HG02970 (cell line): ENCODE data around the gene SLC17A9.
"Not testable (repeated sequence)": the region's sequence is repeated elsewhere in the genome, so short reads cannot be mapped to it uniquely, and the experiment has no call there.

Experiments used
- ATAC-seq: cut with Tn5 transposase; IDR thresholded peaks from one replicate; pipeline ENCODE4 v1.9.1; 2021; ENCODE audit warnings: mild to moderate bottlenecking, moderate library complexity, moderate number of reproducible peaks; ENCODE audit not compliant: unreplicated experiment, low FRiP score

SLC17A9 gene

DNA sequence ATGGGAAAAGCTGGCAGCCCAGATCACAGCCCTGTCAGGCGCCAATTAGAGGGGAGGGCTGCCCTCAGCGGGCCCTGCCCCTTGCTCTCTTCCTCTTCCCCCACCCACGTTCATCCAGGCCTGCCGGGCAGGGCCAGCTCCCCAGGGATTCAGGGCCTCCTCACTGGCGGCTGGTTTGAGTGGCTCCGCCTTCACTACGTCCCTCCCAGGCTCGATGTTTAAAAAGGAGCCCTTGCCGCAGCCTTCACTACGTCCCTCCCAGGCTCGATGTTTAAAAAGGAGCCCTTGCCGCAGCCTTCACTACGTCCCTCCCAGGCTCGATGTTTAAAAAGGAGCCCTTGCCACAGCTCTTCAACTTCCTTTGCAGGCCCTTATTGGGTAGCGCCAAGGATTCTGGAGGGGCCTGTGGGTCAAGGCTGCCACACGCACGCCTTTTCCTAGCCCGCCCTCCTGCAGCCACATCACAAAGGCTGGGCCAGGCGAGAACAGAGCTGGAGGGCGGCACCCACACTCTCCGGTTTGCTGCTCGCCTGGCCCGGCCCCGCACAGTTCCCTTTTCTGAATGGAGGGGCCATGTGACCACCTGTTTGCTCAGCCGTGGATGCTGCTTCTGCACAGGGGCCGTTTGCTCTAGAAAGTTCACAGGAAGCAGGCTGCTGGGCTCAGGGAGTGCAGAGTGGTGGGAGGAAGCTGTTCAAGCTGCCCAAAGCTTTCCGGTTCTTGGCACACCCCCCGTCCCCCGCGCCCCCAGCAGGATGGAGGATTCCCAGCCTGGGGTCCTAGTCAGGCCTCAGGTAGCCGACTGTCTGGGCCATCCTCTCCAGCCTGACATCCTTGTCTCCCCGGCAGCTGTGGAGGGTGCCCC, 1.6 kb downstream of the SLC17A9 start:
- peak; percentile 59 for ATAC-seq

DNA sequence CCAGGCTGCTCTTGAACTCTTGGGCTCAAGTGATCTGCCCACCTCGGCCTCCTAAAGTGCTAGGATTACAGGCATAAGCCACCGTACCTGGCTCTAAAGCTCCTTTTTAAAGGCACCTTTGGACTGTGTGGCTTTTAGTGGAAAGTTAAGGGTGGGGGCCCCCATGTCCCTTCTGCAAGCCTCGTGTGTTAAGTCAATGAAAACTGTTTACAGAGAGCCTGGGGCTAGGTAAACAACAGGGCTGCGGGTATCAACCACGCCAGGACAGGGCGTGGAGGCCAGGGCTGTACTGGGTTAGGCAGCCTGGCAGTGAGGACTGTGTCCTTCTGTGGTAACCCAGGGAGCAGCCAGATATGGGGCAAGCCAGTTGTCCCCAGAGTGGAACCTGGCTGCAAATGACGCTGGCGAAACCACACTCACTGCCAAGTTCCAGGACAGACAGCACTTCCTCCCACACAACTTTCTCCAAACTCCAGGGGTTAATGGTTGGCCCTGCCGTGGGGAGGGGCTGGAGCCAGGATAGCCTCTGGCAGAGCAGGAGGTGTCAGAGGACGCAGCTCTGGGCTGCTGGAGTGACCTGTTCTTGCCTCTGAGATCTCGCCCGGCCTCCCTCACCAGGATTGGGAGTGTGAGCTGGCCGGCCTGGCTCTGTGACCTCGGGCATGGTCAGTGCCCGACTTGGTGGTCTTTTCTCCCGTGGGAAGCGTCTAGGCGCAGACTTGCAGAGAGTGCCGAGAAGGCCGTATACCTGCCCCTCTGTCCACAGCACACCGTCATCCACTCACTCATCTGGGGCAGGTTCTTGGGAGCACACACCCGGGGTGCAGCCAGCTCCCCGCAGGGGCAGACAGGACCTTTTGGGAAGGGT, 3.2 kb downstream of the SLC17A9 start:
- no peak for ATAC-seq

DNA sequence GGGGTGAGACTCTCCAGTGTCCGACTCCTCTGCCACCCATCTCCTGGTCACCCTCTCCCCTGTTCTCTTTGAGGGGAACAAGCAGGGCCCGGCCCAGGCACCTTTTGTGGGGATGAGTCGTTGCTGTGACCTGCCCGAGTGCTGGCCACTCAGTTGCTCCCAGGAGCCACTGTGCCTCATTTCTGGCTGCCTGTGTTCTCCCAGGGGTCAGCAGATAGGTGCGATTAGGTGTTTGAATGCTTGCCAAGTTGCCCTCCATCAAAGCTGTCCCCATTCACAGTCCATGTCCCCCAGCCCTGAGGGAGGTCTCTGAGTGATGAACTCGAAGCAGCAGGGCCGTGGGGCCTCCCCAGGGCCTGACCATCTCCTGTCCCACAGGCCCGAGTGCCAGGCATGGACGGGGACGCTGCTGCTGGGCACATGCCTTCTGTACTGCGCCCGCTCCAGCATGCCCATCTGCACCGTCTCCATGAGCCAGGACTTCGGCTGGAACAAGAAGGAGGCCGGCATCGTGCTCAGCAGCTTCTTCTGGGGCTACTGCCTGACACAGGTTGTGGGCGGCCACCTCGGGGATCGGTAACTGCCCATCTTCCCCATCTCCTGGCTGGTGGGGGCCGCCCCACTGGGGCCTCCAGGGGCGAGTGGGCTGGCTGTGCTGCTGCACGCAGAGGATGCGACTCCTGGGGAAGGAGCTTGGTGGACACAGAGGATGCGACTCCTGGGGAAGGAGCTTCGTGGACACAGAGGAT, 4.1 kb downstream of the SLC17A9 start:
- no peak for ATAC-seq

DNA sequence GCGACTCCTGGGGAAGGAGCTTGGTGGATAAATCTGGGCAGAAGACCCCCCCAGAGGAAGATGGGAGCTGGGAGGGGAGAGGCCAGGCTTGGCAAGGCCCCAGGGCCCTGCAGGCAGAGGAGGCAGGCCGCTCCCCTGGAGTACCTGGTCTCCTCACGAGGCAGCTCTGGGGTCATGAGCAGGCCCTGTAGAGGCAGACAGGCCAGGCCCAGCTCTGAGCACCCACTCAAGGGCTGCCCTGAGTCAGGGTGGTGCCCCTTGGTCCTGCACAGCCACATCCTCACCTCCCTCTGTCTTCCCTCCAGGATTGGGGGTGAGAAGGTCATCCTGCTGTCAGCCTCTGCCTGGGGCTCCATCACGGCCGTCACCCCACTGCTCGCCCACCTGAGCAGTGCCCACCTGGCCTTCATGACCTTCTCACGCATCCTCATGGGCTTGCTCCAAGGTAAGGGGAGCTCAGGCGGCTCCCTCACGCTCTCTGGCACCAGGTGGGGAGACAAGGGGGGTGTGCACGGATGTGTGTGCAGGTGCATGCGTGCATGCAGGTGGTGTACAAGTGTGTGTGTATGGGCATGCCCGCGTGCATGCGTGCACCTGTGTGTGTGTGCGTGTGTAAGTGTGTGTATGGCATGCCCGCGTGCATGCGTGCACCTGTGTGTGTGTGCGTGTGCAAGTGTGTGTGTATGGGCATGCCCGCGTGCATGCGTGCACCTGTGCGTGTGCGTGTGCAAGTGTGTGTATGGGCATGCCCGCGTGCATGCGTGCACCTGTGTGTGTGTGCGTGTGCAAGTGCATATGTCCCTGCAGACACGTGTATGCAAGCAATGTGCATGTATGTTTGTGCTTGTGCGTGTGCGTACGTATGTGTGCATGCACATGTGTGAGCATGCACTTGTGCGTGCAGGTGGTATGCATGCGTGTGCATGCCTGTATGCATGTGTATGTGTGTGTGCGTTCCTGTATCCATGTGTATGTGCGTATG, 4.9 kb downstream of the SLC17A9 start:
- ATAC-seq: no peak

DNA sequence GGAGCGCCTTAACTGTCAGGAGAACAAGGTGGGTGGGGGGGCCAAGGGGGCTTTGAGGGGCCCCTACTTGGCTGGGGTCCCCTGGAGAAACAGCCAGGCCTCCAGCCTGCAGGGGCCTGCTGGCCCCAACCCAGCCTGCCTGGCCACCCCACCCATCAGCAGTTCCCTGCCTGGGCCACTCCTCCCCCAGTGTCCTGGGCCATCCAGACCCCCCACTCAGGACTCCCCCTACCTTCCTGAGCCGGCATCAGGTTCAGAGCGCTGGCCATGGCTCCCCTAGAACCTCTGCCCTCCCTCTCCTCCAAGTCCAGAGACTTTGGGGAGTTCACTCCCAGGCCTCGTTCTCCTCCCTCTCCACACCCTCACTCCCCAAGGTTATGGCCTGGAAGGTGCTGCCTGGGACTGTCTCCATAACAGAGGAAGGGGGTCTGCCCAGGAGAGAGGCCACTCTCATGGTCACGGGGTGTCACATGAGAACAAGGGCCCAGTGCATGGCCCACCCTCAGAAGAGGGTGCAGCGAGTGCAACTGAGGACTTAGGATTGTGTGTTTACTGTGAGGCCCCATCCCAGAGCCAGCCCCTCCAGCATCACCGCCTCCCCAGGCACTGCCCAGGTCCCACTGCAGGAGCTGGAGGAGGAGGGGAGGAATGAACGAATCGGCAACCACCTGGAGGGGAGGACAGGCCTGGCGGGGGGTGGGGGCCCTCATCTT, 6.0 kb downstream of the SLC17A9 start:
- ATAC-seq: no peak

DNA sequence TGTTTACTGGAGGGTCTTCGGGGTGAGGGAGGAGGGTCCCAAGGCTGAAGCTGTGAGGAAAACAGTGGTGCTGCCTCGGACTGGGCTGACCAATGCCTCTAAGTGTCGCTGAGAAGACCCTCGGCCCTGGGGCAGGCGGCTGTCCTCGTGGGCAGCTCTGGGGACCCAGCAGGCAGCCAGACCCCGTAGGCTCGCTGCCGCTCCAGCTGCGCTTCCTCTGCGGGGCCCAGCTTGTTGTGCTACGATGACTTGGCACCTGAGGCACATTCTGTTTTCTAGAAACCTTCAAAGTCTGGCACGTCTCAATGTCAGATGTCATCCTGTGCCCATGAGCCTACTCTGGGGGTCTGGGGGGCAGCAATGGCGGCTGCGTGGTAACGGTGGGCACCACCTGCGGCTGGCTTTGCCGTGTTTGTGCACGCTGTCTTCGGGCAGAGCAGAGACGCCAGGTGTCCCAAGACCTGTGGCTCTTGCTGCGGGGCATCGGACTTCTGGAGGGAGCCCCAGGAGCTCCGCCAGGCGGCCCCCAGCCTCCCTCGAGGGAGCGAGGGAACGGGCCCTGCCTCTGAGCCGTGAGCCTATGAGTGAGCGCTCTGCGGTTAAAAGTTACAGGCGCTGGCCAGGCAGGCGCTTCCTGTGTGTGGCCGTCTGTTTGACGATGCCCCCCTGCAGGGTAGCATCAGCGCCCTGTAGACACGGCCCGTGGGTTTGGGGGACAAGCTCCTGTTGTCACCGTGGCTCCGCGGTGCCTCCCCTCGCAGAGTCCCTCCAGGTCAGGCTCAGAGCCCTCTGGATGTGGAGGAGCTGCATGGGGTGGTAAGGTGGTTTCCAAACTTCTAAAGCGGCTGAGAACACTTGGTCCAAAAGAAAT, 6.8 kb downstream of the SLC17A9 start:
- no peak for ATAC-seq

DNA sequence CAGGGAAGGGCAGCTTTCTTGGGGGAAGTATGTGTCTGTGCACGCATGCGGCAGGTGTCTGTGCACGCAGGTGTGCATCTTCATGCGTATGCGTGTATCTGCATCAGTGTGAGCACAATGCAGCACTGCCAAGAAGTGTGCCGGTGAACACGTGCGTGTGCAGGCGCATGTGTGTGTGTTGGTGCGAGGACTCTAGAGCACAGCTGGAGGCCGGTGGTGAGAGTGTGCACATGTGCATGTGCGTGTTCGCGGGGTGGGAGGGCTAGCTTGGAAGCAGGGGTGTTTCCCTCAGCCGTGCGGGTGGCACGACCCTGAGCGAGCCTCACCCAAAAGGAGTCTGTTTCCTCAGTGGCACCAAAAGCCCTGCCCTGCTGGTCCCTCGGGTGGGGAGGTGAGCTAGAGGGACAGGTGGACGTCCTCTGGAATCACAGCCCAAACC, 7.5 kb downstream of the SLC17A9 start:
- no peak for ATAC-seq

DNA sequence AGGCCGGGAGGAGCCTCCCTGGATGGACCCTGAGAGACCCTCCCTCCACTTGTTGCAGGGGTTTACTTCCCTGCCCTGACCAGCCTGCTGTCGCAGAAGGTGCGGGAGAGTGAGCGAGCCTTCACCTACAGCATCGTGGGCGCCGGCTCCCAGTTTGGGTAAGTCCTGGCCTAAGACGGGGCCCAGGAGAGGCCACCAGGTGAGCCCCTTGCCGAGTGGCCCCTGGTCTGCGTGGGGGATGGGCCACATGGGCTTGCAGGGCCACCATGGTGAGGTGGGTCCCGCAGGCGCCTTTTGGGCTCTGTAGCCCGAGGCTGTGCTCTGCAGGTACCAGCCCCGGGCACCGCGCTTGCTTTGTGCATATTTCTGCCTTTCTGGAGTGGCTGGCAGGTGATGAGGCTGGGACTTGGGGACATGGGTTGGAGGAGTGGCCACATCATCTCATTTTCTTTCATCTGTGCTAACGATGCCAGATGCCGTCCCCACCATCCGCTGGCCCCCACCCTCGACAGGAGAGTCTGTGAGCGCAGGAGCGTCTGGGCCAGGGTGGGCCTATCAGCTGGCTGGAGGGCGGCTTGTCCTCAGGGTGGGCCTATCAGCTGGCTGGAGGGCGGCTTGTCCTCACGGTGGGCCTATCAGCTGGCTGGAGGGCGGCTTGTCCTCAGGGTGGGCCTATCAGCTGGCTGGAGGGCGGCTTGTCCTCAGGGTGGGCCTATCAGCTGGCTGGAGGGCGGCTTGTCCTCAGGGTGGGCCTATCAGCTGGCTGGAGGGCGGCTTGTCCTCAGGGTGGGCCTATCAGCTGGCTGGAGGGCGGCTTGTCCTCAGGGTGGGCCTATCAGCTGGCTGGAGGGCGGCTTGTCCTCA, 8.2 kb downstream of the SLC17A9 start:
- ATAC-seq: not testable (repeated sequence)

DNA sequence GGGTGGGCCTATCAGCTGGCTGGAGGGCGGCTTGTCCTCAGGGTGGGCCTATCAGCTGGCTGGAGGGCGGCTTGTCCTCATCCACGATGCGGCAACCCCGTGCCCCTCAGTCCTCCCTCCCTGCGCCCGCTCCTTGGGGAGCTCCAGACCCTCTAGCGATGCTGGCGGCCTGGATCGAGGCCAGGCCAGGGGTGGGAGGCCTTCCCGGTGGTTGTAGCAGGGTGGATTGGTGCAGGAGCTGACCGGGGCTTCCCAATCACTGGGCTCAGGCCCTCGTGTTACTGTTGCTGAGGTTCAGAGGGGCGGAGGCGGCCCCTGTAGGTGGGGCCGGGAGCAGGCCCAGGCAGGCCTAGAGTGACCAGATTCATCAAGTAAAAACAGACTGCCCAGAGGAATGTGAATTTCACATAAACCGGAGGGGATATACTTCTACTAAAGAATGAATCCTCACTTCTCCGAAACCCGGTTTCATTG, 8.8 kb downstream of the SLC17A9 start:
- ATAC-seq: no peak

DNA sequence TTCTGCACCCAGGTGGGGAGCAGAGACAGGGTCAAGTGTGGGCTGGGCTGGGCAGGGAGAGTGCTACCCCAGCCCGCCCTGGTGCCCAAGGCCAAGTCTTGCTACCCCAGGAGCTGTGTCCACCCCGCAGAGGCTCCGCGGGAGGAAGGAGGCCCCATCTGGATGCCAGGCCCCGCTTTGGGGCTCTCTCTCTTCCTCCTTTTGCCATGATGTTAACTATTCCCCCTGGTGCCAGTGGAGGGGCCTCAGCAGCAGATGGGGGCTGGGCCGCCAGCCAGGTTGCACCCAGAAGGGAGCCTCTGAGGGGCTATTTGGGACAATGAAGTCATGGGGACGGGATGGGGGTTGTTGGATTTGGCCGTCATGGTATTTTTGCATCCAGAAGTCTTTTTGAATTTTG, 9.3 kb downstream of the SLC17A9 start:
- no peak for ATAC-seq

DNA sequence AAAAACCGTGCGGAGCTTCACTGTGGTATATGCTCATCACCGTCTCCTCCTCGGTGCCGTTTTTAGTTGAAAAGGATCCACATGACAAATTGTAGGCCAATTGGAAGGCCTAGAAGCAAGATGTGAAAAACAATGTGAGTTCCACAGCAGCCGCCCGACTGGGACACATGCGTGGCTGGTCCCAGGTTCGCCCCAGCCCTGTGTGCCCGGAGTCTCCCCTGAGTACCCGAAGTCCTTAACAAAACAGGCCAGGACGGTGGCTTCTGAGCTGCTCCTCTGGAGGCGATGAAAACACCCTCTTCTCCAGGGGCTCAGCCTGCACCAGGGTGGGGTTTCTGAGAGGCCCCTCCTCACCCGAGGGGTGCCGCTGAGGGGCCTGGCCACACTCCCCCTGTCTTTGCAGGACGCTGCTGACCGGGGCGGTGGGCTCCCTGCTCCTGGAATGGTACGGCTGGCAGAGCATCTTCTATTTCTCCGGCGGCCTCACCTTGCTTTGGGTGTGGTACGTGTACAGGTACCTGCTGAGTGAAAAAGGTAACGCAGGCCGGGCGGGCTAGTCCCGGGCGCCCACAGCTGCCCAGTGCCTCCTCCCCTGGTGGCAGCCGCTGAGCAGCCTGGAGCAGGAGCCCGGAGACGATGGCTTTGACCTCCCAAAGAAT, 9.8 kb downstream of the SLC17A9 start:
- ATAC-seq: no peak

DNA sequence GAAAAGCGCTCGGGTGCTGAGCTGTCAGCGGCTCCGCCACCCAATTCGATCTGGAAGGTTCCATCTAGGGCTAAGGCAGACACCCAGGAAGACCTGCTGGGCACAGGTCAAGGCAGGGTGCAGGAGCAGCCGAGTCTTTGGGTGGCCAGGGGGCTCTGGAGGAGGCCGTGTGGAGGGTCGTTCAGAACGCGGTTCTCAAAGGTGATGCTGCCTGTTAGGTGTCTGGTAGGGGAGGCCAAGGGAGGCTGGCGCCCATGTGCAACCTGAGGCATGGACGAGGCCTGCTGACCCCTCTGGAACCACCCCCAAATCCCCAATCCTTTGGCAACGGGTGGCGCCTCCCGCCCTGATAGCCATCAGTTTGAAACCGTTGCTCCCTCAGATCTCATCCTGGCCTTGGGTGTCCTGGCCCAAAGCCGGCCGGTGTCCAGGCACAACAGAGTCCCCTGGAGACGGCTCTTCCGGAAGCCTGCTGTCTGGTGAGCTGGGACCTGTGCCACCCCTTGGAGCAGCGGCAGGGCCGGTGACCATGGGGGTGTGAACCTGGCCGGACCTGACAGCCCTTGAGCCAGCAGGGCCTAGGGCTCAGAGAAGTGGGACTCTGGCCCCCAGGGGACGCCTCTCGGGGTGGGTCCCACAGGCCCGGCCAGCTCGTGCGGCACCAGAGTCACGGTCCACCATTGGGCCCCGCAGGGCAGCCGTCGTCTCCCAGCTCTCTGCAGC, 10.5 kb downstream of the SLC17A9 start:
- no peak for ATAC-seq

DNA sequence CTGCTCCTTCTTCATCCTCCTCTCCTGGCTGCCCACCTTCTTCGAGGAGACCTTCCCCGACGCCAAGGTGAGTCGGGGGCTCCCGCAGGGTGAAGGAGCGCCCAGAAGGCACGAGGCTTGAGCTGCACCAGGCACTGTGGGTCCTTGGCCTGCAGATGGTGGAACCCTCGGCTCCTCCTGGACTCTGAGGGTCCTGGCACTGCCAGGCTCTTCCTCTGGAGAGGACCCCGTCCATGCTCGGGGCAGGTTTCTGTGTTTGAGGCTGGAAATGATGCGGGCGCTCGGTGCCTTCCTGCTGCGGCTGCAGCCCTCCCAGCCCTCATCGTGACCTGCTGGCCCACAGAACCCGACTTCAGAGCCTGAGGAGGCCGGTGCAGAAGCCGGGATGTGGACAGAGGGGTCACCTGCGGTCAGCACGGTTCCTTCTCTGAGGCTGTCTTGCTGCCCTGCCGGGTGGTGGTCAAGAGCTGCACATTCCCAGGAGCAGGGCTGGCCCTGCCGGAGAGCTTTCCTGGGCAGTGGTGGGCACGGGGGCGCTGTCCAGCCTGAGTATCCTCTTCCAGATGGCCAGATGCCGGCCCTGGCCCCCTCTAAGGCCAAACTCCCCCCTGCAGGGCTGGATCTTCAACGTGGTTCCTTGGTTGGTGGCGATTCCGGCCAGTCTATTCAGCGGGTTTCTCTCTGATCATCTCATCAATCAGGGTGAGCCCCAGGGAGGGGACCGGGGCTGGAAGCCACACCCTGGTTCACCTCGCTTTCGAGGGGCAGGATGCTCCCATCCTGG, 11.3 kb downstream of the SLC17A9 start:
- ATAC-seq: no peak

DNA sequence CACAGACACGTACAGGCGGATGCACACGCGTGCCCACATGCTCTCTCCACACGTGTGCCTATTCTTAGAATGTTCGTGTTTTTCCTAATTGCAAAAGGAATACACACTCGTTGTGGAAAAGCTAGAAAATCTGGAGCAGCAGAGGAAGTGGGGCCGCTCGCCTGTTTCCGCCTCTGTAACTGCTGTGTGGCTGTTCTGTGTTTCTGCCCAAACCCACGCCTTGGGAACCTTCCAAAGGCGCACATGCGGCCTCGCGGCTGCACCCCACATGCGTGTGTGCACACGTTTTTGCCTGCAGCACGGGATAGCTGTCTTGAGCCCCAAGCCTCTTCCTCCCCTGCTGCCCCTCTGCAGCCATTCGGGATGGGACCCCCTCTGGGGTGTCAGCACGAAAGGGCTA, 12.2 kb downstream of the SLC17A9 start:
- ATAC-seq: no peak

DNA sequence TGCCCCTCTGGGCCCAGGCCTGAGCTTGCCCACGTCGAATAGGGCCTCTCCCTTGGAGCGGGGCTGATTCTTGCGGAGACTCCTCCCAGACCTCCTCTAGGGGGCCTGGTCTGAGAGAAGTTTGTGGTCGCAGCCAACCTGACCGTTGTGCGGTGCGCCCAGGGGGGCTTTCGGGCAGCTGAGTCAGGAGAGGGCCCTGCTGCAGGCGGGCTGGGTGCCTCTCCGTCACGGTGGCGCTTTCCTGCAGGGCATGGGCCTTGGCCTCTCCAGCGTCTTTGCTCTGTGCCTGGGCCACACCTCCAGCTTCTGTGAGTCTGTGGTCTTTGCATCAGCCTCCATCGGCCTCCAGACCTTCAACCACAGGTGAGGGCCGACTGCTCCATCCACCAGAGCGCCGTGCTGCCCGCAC, 12.9 kb downstream of the SLC17A9 start:
- no peak for ATAC-seq
